Renal cortex interstitium (tissue), 11 donors: ENCODE data around the gene PTPRE. TPM values are rescaled to one million over a fixed set of nuclear protein-coding genes. Genes with fewer than 3 reads are reported as not detected.

Source experiments
- DNase-seq, 11 donors: peaks; one replicate each; pipeline ENCODE4 v3.0.0-alpha.2; 2013; ENCODE audit warnings: low read depth in 9 of 11, low spot score in 4 of 11; ENCODE audit errors: extremely low read depth in 1 of 11
- polyA plus RNA-seq, 3 donors: library from polyadenylated mRNA; unstranded; fragments of 120-200 nt; gene quantifications; one replicate each; pipeline ENCODE4 v1.2.1, GENCODE V29; 2013; ENCODE audit not compliant: insufficient read length in 3 of 3

PTPRE gene
- polyA plus RNA-seq, 3 donors: 5.6 to 7.8 (median 5.7) TPM

GRCh38 chr10:128114901-128115300, 208.0 kb downstream of the PTPRE start:
- DNase-seq: no peak

DNA sequence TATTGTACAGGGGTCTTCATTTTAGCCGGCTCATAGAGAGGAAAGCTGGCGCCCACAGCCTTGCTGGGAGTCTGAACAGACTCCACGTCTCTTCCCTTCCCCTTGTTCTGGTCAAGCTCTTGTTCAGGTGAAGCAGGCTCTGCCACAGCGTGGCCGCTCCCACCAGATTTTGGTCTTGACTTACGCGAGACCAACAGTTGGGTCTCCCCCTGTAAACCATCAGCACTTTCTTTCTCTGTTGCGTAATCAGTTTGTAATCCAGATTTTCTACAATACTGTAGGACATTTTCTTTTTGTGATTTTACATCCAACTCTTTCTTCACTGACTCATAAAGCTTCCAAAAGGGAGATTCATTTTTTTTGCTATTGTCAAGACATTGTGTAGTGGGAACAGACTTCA, 208.5 kb downstream of the PTPRE start:
- no peak for DNase-seq

DNA sequence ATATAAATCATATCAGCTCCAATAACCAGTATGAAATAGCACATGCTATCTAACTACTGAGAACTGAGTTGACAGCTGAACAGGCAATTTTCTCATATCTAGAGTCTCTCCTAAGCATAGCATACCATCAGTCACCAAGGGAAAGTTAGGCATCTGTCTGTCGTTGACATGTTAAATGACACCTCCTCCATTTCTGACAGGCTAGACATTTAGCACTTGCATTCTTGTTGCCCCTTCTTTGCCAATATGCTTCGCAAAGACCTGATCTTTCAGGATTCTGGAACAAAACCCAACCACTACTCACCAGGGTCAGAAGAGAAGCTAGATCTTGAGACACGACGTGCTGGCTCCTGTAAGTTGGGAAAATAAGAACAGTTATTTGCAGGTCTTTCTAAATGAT, 209.3 kb downstream of the PTPRE start:
- no peak for DNase-seq

- DNase-seq: no peak
Measured at GRCh38 chr10:128116851-128117615, 210.1 kb downstream of the PTPRE start.

DNA sequence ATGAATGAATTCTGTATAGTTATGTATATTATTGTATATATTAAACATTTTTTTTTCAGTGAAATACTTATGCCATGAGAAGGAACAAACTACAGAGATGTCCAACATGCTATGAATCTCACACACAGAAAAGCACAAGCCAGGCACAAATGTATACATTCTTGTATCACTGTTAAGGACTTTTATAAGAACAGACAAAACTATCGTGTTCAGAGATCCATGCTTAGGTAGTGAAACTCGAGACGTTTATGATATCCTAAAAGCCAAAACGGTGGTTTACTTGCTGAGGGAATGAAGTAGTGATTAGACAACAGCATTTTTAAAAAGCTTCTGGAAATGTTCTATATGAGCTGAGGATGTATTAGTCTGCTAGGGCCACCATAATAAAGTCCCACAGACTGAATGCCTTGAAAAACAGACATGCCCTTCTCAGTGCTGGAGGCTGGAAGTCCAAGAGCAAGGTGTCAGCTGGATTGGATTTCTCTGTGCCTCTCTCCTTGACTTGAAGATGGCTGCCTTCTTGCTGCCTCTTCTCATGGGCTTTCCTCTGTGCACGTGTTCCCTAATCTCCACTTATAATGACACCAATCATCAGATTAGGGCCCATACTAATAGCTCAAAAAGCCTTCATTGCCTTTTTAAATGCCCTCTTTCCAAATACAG, 215.0 kb downstream of the PTPRE start:
- DNase-seq: no peak

- no peak for DNase-seq
Measured at GRCh38 chr10:128122931-128123330, 216.0 kb downstream of the PTPRE start.

- no peak for DNase-seq
Measured at GRCh38 chr10:128123846-128124245, 216.9 kb downstream of the PTPRE start.

DNA sequence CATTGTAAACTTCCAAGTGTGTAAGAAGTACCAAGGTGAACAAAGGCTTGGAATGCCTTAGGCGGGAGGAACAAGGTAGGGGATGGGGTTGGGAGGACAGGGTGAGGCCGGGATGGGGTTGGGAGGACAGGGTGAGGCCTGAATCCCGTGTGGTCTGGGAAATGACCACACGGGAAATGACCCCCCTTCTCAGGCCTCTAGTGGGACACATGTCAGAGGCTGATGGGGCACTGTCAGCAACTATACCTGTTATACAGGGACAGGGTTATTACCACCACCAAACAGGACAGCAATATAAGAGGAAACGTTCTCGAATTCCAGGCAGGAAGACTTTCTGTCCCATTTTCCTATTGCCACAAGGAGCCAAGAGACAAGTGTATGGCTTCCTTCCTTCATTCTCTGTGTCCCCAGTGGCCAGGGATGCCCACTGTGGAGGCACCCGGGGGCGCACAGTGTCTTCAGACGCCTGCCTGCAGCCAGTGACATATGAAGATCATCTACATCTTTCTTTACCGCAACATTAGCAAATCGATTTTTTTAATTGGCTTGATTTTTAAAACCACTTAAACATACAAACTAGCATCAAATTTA, 218.0 kb downstream of the PTPRE start:
- no peak for DNase-seq

- DNase-seq: no peak
Measured at GRCh38 chr10:128125416-128125943, 218.6 kb downstream of the PTPRE start.

- peak; percentile 65 to 91 (median 81) for DNase-seq
Measured at GRCh38 chr10:128125944-128126764, 219.3 kb downstream of the PTPRE start, which contains the start of gene MKI67. Gene MKI67 (minus strand): TSS chr10:128126423. CDS start chr10:128125667, 756 bp downstream.

GRCh38 chr10:128128582-128128981, 221.7 kb downstream of the PTPRE start:
- DNase-seq: no peak

GRCh38 chr10:128130051-128130450, 223.1 kb downstream of the PTPRE start:
- no peak for DNase-seq

Other genes starting within 250 kb of the PTPRE start
- gene FOXI2, start 169.9 kb upstream of the PTPRE start, polyA plus RNA-seq: 1 to 10 TPM; 1.1 to 2.2 (median 1.6) TPM
- gene CLRN3, start 14.2 kb upstream of the PTPRE start, polyA plus RNA-seq: 10 to 100 TPM; 17.3 to 24.1 (median 19.4) TPM
- 10 to 100 TPM; 49.5 to 69.6 (median 69.5) TPM for gene MKI67, start 219.3 kb downstream of the PTPRE start, polyA plus RNA-seq